Measurements from ENCODE around the gene OLFML2B.

The OLFML2B gene

DNA sequence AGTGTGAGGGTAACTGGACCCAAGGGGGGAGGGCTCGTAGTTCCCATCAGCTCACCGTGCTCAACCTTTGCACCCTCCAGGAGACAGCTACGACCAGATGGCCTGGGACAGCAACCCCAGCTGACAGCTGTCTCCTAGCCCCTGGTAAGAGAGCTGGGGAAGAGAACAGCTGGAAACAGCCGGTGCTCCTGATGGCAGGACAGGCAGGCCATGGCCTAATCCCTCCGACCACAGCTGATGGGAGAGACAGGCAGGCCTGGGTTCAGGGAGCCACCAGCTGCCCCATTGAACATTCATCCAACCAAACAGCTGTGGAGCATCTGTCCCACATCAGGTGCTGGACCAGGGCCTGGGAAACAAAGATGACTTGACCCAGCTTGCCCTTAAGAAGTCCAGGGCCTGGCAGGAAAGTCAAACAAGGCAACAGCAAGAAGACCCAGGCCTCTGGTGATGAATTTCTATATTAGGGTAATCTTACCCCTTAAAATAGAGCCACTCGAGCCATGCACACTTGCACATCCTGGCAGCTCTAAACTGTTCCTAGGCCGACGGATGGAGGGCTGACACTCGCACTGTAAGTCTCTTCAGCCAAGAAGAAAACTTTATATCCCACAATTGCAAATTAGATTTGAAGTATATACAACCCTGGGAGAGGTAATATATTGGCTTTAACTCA is 12.2 kb downstream of the OLFML2B start:
- Histone ChIP-seq H3K36me3 (no peaks in the 10 kb centered on the region), H3K4me3 (ENCODE audit: low read depth, low read length) (no peak overlapping the region), H3K27ac (no peak overlapping the region), H3K9me3 (ENCODE audit: severe bottlenecking) (peaks cover 11% of the 10 kb centered on the region), H3K27me3 (ENCODE audit: insufficient read depth, low read depth, severe bottlenecking) (peaks cover 100% of the 10 kb centered on the region)
- no peak for DNase-seq
- TF ChIP-seq, protein P1, sequence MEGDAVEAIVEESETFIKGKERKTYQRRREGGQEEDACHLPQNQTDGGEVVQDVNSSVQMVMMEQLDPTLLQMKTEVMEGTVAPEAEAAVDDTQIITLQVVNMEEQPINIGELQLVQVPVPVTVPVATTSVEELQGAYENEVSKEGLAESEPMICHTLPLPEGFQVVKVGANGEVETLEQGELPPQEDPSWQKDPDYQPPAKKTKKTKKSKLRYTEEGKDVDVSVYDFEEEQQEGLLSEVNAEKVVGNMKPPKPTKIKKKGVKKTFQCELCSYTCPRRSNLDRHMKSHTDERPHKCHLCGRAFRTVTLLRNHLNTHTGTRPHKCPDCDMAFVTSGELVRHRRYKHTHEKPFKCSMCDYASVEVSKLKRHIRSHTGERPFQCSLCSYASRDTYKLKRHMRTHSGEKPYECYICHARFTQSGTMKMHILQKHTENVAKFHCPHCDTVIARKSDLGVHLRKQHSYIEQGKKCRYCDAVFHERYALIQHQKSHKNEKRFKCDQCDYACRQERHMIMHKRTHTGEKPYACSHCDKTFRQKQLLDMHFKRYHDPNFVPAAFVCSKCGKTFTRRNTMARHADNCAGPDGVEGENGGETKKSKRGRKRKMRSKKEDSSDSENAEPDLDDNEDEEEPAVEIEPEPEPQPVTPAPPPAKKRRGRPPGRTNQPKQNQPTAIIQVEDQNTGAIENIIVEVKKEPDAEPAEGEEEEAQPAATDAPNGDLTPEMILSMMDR (IDR thresholded peaks at IDR 0.05; ENCODE audit: low read depth, low read length) = no peak

DNA sequence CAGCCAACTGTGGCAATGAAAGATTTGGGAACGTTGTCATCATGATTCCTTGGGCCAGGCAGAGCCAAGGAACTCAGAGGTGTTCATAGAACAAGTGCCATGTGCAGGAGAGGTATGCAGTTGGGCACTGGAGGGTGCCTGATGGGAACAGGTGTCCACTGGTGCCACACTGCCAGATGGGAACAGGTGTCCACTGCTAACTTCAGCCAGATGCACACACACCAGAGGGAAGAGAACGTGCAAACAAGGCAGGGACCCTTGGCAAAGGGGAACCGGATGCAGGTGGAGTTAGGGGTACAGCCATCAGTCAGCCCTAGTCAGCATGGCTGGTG is 13.5 kb downstream of the OLFML2B start:
- DNase-seq = no peak
- H3K9me3 ChIP-seq (ENCODE audit: severe bottlenecking) = peaks cover 11% of the 10 kb centered on the region
- TF ChIP-seq, protein P1 (IDR thresholded peaks at IDR 0.05; ENCODE audit: low read depth, low read length) = no peak
- no peak overlapping the region for H3K4me3 ChIP-seq (ENCODE audit: low read depth, low read length)
- no peak overlapping the region for H3K27ac ChIP-seq
- no peaks in the 10 kb centered on the region for H3K36me3 ChIP-seq
- peaks cover 100% of the 10 kb centered on the region for H3K27me3 ChIP-seq (ENCODE audit: insufficient read depth, low read depth, severe bottlenecking)

DNA sequence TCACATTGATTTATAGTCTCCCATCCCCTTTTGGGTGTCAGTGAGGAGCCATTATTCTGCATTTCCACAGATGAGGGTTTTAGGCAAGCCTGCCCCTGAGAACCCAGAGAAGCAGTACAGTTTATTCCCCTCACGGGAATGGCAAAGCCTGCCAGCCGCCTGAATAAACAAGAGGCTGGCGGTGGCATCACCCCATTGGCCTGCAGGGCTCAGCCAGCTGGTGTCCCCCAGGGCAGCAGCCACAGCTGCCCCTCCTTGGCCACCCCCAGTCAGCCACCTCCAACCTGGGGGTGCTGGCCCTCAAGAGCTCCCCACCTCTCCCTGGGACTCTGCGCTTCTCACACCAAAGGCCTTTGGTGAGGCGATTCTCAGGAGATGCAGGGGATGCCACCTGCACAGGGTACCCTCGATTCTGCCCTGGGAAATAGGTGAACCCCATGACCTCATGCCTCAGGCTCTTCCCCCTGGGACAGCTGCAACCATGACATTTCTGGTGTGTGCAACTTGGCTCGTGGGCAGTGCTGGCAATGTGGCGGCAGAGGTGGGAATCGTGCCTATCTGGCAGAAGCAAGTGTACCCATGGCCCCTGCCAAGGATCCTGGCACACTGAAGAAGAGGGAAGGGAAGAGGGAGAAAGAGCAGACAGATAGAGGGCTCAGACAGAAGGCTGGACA is 14.0 kb downstream of the OLFML2B start:
- peaks cover 100% of the 10 kb centered on the region for H3K27me3 ChIP-seq (ENCODE audit: insufficient read depth, low read depth, severe bottlenecking)
- no peaks in the 10 kb centered on the region for H3K36me3 ChIP-seq
- no peak overlapping the region for H3K4me3 ChIP-seq (ENCODE audit: low read depth, low read length)
- no peak overlapping the region for H3K27ac ChIP-seq
- H3K9me3 ChIP-seq (ENCODE audit: severe bottlenecking) = peaks cover 11% of the 10 kb centered on the region
- no peak for DNase-seq
- TF ChIP-seq, protein P1 (IDR thresholded peaks at IDR 0.05; ENCODE audit: low read depth, low read length) = no peak

DNA sequence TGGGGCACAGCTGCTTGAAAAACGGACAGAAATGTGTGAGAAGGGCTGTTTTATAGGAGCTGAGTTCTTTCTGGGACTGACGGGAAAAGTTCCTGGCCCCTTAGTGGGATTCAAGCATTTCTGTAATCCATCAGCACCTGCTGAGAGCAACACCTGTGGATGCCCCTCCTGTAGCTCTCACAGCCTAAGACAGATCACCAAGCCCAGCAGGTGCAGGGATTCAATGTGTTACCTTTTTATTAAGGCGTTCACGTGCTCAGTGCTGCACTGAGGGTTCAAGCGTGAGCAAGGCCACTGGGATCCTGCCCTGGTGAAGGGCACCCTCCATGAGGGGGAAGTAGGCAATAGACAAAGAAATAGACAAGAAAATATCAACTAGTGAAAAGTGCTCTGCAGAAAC is 14.9 kb downstream of the OLFML2B start:
- TF ChIP-seq, protein P1 (IDR thresholded peaks at IDR 0.05; ENCODE audit: low read depth, low read length) = no peak
- Histone ChIP-seq H3K36me3 (no peaks in the 10 kb centered on the region), H3K9me3 (ENCODE audit: severe bottlenecking) (peaks cover 9% of the 10 kb centered on the region), H3K27me3 (ENCODE audit: insufficient read depth, low read depth, severe bottlenecking) (peaks cover 100% of the 10 kb centered on the region), H3K27ac (no peak overlapping the region), H3K4me3 (ENCODE audit: low read depth, low read length) (no peak overlapping the region)
- DNase-seq = no peak

DNA sequence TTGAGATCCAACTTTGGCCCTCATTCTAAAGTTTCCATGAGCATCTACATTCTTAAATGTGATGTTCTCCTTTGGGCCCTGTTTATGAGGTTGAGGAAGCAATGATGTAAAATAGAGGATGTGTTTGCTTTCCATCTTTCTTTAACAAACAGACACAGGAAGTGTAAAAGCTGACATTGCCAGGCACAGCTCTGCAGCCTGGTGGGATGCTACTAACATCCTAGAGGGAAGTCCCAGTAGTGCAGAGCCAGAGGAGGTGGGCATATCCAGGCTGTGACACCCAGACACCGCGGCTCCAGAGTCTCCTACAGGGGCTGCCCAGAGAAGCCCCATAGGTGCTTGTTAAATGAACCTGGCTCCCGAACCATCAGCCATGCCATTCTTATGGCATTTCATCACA is 16.2 kb downstream of the OLFML2B start:
- no peak for DNase-seq
- H3K9me3 ChIP-seq (ENCODE audit: severe bottlenecking) = peaks cover 3% of the 10 kb centered on the region
- TF ChIP-seq, protein P1 (IDR thresholded peaks at IDR 0.05; ENCODE audit: low read depth, low read length) = no peak
- no peak overlapping the region for H3K27ac ChIP-seq
- no peak overlapping the region for H3K4me3 ChIP-seq (ENCODE audit: low read depth, low read length)
- peaks cover 100% of the 10 kb centered on the region for H3K27me3 ChIP-seq (ENCODE audit: insufficient read depth, low read depth, severe bottlenecking)
- no peaks in the 10 kb centered on the region for H3K36me3 ChIP-seq
